ENCODE data around the gene HOXB6. TPM values are rescaled to one million over a fixed set of nuclear protein-coding genes. Genes with fewer than 3 reads are reported as not detected.
A peak's percentile ranks its signal among the peaks of the same experiment; 100 is the strongest.

The HOXB6 gene
- total and polyA plus RNA-seq, 7 donors, result 0.66 to 3.3 (median 1.2) TPM

- no peak for TF ChIP-seq CTCF (IDR thresholded peaks at IDR 0.05)
- H3K36me3 ChIP-seq (ENCODE audit: insufficient read depth in 1 of 2, low read depth in 1 of 2), result no peaks in the 10 kb centered on the region
- H3K27ac ChIP-seq, result peak overlapping the region; percentile 30
- peaks cover 17% of the 10 kb centered on the region for H3K4me1 ChIP-seq
- no peaks in the 10 kb centered on the region for H3K9me3 ChIP-seq
- H3K27me3 ChIP-seq (ENCODE audit: insufficient read depth in 3 of 3, low read length in 2 of 3), result peaks cover 0 to 99% (median 65%) of the 10 kb centered on the region in 3 donors
- no peak for DNase-seq
- H3K4me3 ChIP-seq, result peak overlapping the region; percentile 77
- 2 to 7% (median 7%) methylated on average over 25 to 36 of the region's 36 CpGs for WGBS, 3 donors
- intact Hi-C loops (cut with DNase I), result no loop called here
- ATAC-seq, result no peak
These were observed 7.1 kb upstream of the HOXB6 start for GRCh38 chr17:48611681-48612455.

GRCh38 chr17:48611213-48611612 is 6.4 kb upstream of the HOXB6 start:
- H3K27ac ChIP-seq, result peak overlapping the region; percentile 61
- H3K9me3 ChIP-seq, result no peaks in the 10 kb centered on the region
- TF ChIP-seq CTCF (IDR thresholded peaks at IDR 0.05), result no peak
- H3K4me1 ChIP-seq, result peaks cover 17% of the 10 kb centered on the region
- H3K27me3 ChIP-seq (ENCODE audit: insufficient read depth in 3 of 3, low read length in 2 of 3), result peaks cover 0 to 99% (median 63%) of the 10 kb centered on the region in 3 donors
- WGBS, 3 donors, result 2 to 3% (median 2%) methylated on average over 22 of the region's 22 CpGs
- DNase-seq, result peak in 1 of 2 donors; percentile 30
- ATAC-seq, result peak in 2 of 4 donors; percentile 5 to 21
- peak overlapping the region; percentile 77 for H3K4me3 ChIP-seq
- intact Hi-C loops (cut with DNase I), result no loop called here
- no peaks in the 10 kb centered on the region for H3K36me3 ChIP-seq (ENCODE audit: insufficient read depth in 1 of 2, low read depth in 1 of 2)

GRCh38 chr17:48610282-48611211 is 5.8 kb upstream of the HOXB6 start, which contains the start of gene HOXB7:
Gene HOXB7 (minus strand): TSS chr17:48611017. CDS start chr17:48610918, 99 bp downstream.
- TF ChIP-seq CTCF (IDR thresholded peaks at IDR 0.05), result no peak
- DNase-seq (peak; percentile 83), ATAC-seq (peak; percentile 43 to 69 (median 52))
- intact Hi-C loops (cut with DNase I), result no loop called here
- Histone ChIP-seq H3K36me3 (ENCODE audit: insufficient read depth in 1 of 2, low read depth in 1 of 2) (no peaks in the 10 kb centered on the region), H3K27ac (peak within 1 kb of the TSS; percentile 61), H3K27me3 (ENCODE audit: insufficient read depth in 3 of 3, low read length in 2 of 3) (peaks cover 0 to 99% (median 65%) of the 10 kb centered on the region in 3 donors), H3K4me1 (peaks cover 17% of the 10 kb centered on the region), H3K9me3 (no peaks in the 10 kb centered on the region), H3K4me3 (peak within 1 kb of the TSS; percentile 77)
- 1% methylated on average over 66 to 79 of the region's 79 CpGs for WGBS, 3 donors

GRCh38 chr17:48609759-48610281 is 5.0 kb upstream of the HOXB6 start:
- H3K27ac ChIP-seq, result peak overlapping the region; percentile 61
- intact Hi-C loops (cut with DNase I), result no loop called here
- peaks cover 17% of the 10 kb centered on the region for H3K4me1 ChIP-seq
- DNase-seq (no peak), ATAC-seq (no peak)
- no peaks in the 10 kb centered on the region for H3K36me3 ChIP-seq (ENCODE audit: insufficient read depth in 1 of 2, low read depth in 1 of 2)
- H3K9me3 ChIP-seq, result no peaks in the 10 kb centered on the region
- 5 to 14% (median 9%) methylated on average over 13 to 15 of the region's 15 CpGs for WGBS, 3 donors
- H3K27me3 ChIP-seq (ENCODE audit: insufficient read depth in 3 of 3, low read length in 2 of 3), result peaks cover 0 to 100% (median 62%) of the 10 kb centered on the region in 3 donors
- TF ChIP-seq CTCF (IDR thresholded peaks at IDR 0.05), result no peak
- peak overlapping the region; percentile 77 for H3K4me3 ChIP-seq

All from psoas muscle (tissue), 8 donors.